Occipital lobe (tissue), 2 donors: ENCODE measurements around the gene HOXA4. TPM values are rescaled to one million over a fixed set of nuclear protein-coding genes. Genes with fewer than 3 reads are reported as not detected.

Source experiments
- DNase-seq: peaks from one replicate; lab custom pipeline; 2025; lab: John Stamatoyannopoulos, UW
- total RNA-seq: library from RNA; depleted of rRNA; stranded (reverse); fragments of >200 nt; gene quantifications from one replicate; pipeline ENCODE4 v1.2.3, GENCODE V29; 2014

The HOXA4 gene
- total RNA-seq, 1 donor from 2014 or later = not detected

- no peak for DNase-seq
Measured at GRCh38 chr7:27106181-27106900, 24.2 kb downstream of the HOXA4 start.

- no peak for DNase-seq
Measured at GRCh38 chr7:27105301-27106031, 25.1 kb downstream of the HOXA4 start.

- no peak for DNase-seq
Measured at GRCh38 chr7:27104341-27105058, 26.1 kb downstream of the HOXA4 start.

GRCh38 chr7:27103489-27104226 is 26.9 kb downstream of the HOXA4 start:
- DNase-seq = no peak

- no peak for DNase-seq
Measured at GRCh38 chr7:27102581-27103442, 27.7 kb downstream of the HOXA4 start, which contains the start of gene HOXA2. TSS of gene HOXA2 (minus strand) at chr7:27102683. CDS start at chr7:27102500, 183 bp downstream.

- DNase-seq = no peak
Measured at GRCh38 chr7:27101957-27102580, 28.5 kb downstream of the HOXA4 start.

GRCh38 chr7:27101171-27101956 is 29.2 kb downstream of the HOXA4 start:
- no peak for DNase-seq

GRCh38 chr7:27100694-27101170 is 29.8 kb downstream of the HOXA4 start:
- no peak for DNase-seq

- no peak for DNase-seq
Measured at GRCh38 chr7:27099453-27100370, 30.8 kb downstream of the HOXA4 start.

GRCh38 chr7:27098578-27099451 is 31.7 kb downstream of the HOXA4 start:
- no peak for DNase-seq

GRCh38 chr7:27097686-27098577 is 32.6 kb downstream of the HOXA4 start:
- no peak for DNase-seq

- DNase-seq = no peak
Measured at GRCh38 chr7:27096768-27097514, 33.6 kb downstream of the HOXA4 start.

- DNase-seq = no peak
Measured at GRCh38 chr7:27095897-27096767, 34.4 kb downstream of the HOXA4 start, which contains the start of gene HOXA1. TSS of gene HOXA1 (minus strand) at chr7:27096000. CDS start at chr7:27095912, 88 bp downstream.
